HepG2 (cell line): ENCODE data around the gene HLA-DOA. TPM values are rescaled to one million over a fixed set of nuclear protein-coding genes. Genes with fewer than 3 reads are reported as not detected.

Experiments
- EEA1 ChIP-seq: sonication (generic); formaldehyde crosslinking; IDR thresholded peaks from 2 replicates; pipeline ENCODE4 v1.5.1; 2020; ENCODE audit warnings: mild to moderate bottlenecking, missing genetic modification reagents, borderline replicate concordance
- ETS1 ChIP-seq: sonication (generic); formaldehyde crosslinking; IDR thresholded peaks from 2 replicates; pipeline ENCODE4 v1.4.0; 2020; ENCODE audit warnings: missing genetic modification reagents
- HOXD1 ChIP-seq: sonication (generic); formaldehyde crosslinking; IDR thresholded peaks from 2 replicates; pipeline ENCODE4 v1.5.0; 2020; ENCODE audit warnings: missing genetic modification reagents
- JARID2 ChIP-seq: sonication (generic); formaldehyde crosslinking; IDR thresholded peaks from 2 replicates; pipeline ENCODE4 v1.8.1; 2023; ENCODE audit warnings: missing genetic modification reagents, inconsistent platforms; ENCODE audit not compliant: insufficient replicate concordance
- KDM5B ChIP-seq: sonication (generic); formaldehyde crosslinking; IDR thresholded peaks from 2 replicates; pipeline ENCODE4 v1.4.0; 2020; ENCODE audit warnings: missing genetic modification reagents, mild to moderate bottlenecking, borderline replicate concordance
- NCOA5 ChIP-seq: sonication (generic); formaldehyde crosslinking; IDR thresholded peaks from 2 replicates; pipeline ENCODE4 v1.4.0; 2020; ENCODE audit warnings: missing genetic modification reagents
- NFE2L1 ChIP-seq: sonication (generic); formaldehyde crosslinking; IDR thresholded peaks from 2 replicates; pipeline ENCODE4 v1.4.0; 2020; ENCODE audit warnings: missing genetic modification reagents, mild to moderate bottlenecking, borderline replicate concordance
- NFRKB ChIP-seq: fragments of 450-650 bp; IDR thresholded peaks from 2 replicates; pipeline ENCODE4 v1.6.1; 2017
- RARA ChIP-seq: IDR thresholded peaks from 2 replicates; pipeline ENCODE4 v1.6.1; 2016; ENCODE audit warnings: missing genetic modification reagents, missing compliant biosample characterization
- SMAD3 ChIP-seq: sonication (generic); formaldehyde crosslinking; IDR thresholded peaks from 2 replicates; pipeline ENCODE4 v1.4.0; 2020; ENCODE audit warnings: missing genetic modification reagents
- STAT5B ChIP-seq: sonication (generic); formaldehyde crosslinking; IDR thresholded peaks from 2 replicates; pipeline ENCODE4 v1.4.0; 2020; ENCODE audit warnings: missing genetic modification reagents
- TBX2 ChIP-seq: sonication (generic); formaldehyde crosslinking; IDR thresholded peaks from 2 replicates; pipeline ENCODE4 v1.5.0; 2020; ENCODE audit warnings: missing genetic modification reagents, mild to moderate bottlenecking, borderline replicate concordance
- TCF12 ChIP-seq, 2 experiments: fragments of 450-650 bp in 1 of 2; sonication (generic) in 1 of 2; formaldehyde crosslinking in 1 of 2; IDR thresholded peaks; 2 replicates each; pipeline versions ENCODE4 v1.6.1 to v1.8.0; 2017 to 2022; ENCODE audit warnings: antibody characterized with exemption in 1 of 2, mild to moderate bottlenecking in 1 of 2, missing genetic modification reagents in 1 of 2, moderate library complexity in 1 of 2
- ZBTB26 ChIP-seq: IDR thresholded peaks from 2 replicates; pipeline ENCODE4 v1.6.1; 2016; ENCODE audit warnings: missing compliant biosample characterization, missing genetic modification reagents, borderline replicate concordance
- ZMAT3 ChIP-seq: sonication (generic); formaldehyde crosslinking; conservative IDR thresholded peaks from 2 replicates; pipeline ENCODE4 v1.7.0; 2021; ENCODE audit warnings: missing genetic modification reagents
- ZNF318 ChIP-seq: sonication (generic); formaldehyde crosslinking; IDR thresholded peaks from 2 replicates; pipeline ENCODE4 v1.4.0; 2020; ENCODE audit warnings: mild to moderate bottlenecking, missing genetic modification reagents
- ZNF383 ChIP-seq: sonication (generic); formaldehyde crosslinking; IDR thresholded peaks from 2 replicates; pipeline ENCODE4 v1.4.0; 2020; ENCODE audit warnings: missing genetic modification reagents, mild to moderate bottlenecking, borderline replicate concordance
- ZNF451 ChIP-seq: sonication (generic); formaldehyde crosslinking; IDR thresholded peaks from 2 replicates; pipeline ENCODE4 v1.5.0; 2020; ENCODE audit warnings: mild to moderate bottlenecking, missing genetic modification reagents
- ZNF530 ChIP-seq: sonication (generic); formaldehyde crosslinking; IDR thresholded peaks from 2 replicates; pipeline ENCODE4 v1.5.0; 2020; ENCODE audit warnings: low read depth, mild to moderate bottlenecking, missing genetic modification reagents
- polyA plus RNA-seq, 8 experiments: library from polyadenylated mRNA; depleted of rRNA in 3 of 8; stranded (reverse) in 7 of 8; unstranded in 1 of 8; fragments of >200 nt; fragmentation: Illumina TruSeq in 4 of 8; extraction: Trizol in 4 of 8; gene quantifications; 2 replicates each; pipeline versions ENCODE4 v1.2.1 to v1.2.3, GENCODE V29; 2011 to 2016; ENCODE audit warnings: low read depth in 4 of 8, missing spikeins in 1 of 8, mixed read lengths in 1 of 8; ENCODE audit not compliant: insufficient read depth in 1 of 8
- total RNA-seq, 5 experiments: library from RNA; depleted of rRNA; stranded (reverse); fragments of >200 nt; fragmentation: Illumina TruSeq; extraction: Trizol; gene quantifications; 2 replicates each; pipeline ENCODE4 v1.2.3, GENCODE V29; 2016; ENCODE audit warnings: low read depth in 1 of 5

Gene HLA-DOA
- total and polyA plus RNA-seq, 2 of the 13 experiments (the other 11 are each of a cell fraction or from before 2014, with no cell fraction given), result 0.03 to 0.09 TPM

DNA sequence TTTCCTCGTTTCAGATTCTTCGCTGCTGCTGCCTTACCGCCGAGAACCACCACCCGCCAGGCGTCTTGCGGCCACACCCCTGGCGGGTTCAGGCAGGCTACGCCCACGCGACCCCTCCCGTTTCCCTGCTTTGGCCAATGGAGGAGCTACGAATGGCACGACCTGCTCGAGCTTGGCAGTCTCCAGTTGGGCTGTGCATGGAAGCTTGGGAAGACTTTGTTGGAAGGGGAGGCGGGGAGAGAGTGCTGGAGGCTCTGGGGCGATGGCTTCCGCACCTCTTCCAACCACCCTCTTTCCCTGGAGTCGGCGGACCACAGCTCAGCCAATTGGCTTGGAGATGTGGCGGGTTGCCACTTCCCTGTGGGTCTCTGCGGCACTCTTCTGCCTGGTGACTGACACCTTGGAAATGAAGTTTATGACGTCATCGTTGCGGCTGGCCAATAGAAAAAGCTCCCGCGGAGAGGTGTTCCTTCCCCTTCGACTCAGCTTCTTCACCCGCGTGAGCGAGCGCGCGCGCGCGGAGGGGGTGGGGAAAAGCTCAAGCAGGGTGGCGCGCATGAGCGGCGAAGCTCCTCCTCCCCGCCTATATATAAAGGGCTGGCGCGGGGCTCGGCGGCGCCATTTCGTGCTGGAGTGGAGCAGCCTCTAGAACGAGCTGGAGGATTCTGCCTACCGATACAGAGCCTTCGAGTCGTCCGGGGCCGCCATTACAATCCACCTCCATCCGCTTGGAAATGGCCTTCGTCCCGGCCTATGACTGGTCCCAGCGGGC, 37.6 kb downstream of the HLA-DOA start (continued):
- TF ChIP-seq ZNF318 (CRISPR knock-in tag) (0 out of 2 replicates have a peak, but pooled peaks have one; percentile 29), NFRKB (peak; percentile 70), ZNF451 (peak; percentile 38; the same call in 1 of the 2 replicates), HOXD1 (CRISPR knock-in tag) (peak; percentile 64), TCF12 (IDR thresholded peaks at IDR 0.05) (no peak), TCF12 (CRISPR knock-in tag; IDR thresholded peaks at IDR 0.05) (0 out of 2 replicates have a peak, but pooled peaks have one; percentile 24), NFE2L1 (CRISPR knock-in tag) (no peak), NCOA5 (CRISPR knock-in tag) (peak; percentile 87), ETS1 (0 out of 2 replicates have a peak, but pooled peaks have one; percentile 63), STAT5B (peak; percentile 24), RARA (CRISPR knock-in tag) (peak; percentile 49; the same call in 1 of the 2 replicates), JARID2 (CRISPR knock-in tag) (no peak), SMAD3 (peak; percentile 75; the same call in 1 of the 2 replicates), ZBTB26 (CRISPR knock-in tag) (peak; percentile 87), ZMAT3 (peak; percentile 73; the same call in 1 of the 2 replicates), KDM5B (CRISPR knock-in tag) (no peak), ZNF383 (CRISPR knock-in tag) (no peak), TBX2 (CRISPR knock-in tag) (peak; percentile 51; the same call in 1 of the 2 replicates), EEA1 (peak; percentile 64; the same call in 1 of the 2 replicates), ZNF530 (CRISPR knock-in tag) (no peak)
